NCI-H146 treated with DMSO at 0.1 percent for 48 hours (cell line): ENCODE results near the gene FKRP.
"Not testable (repeated sequence)": the region's sequence is repeated elsewhere in the genome, so short reads cannot be mapped to it uniquely, and the experiment has no call there.

Source experiments
- DNase-seq: peaks from one replicate; lab custom pipeline; 2025; ENCODE audit not compliant: unreplicated experiment; lab: John Stamatoyannopoulos, UW

The FKRP gene

GRCh38 chr19:46745521-46746280 lies at the start of gene FKRP:
Gene FKRP (plus strand): TSS chr19:46746057. CDS start chr19:46755451, 9,394 bp downstream.
- DNase-seq: no peak

GRCh38 chr19:46696866-46697203 lies 49.0 kb upstream of the FKRP start:
- no peak for DNase-seq

GRCh38 chr19:46697204-46697960 lies 48.5 kb upstream of the FKRP start:
- no peak for DNase-seq

- no peak for DNase-seq
Measured at GRCh38 chr19:46698395-46699321, 47.2 kb upstream of the FKRP start.

- DNase-seq: no peak
Measured at GRCh38 chr19:46700704-46701103, 45.2 kb upstream of the FKRP start.

GRCh38 chr19:46704379-46705076 lies 41.3 kb upstream of the FKRP start:
- peak; percentile 3 for DNase-seq

GRCh38 chr19:46710687-46711086 lies 35.2 kb upstream of the FKRP start:
- no peak for DNase-seq

GRCh38 chr19:46712768-46713338 lies 33.0 kb upstream of the FKRP start:
- not testable (repeated sequence) for DNase-seq

GRCh38 chr19:46713781-46714443 lies 31.9 kb upstream of the FKRP start:
- DNase-seq: peak; percentile 61

- no peak for DNase-seq
Measured at GRCh38 chr19:46714444-46715106, 31.3 kb upstream of the FKRP start.

GRCh38 chr19:46715620-46715974 lies 30.3 kb upstream of the FKRP start:
- DNase-seq: no peak

GRCh38 chr19:46715975-46716671 lies 29.7 kb upstream of the FKRP start:
- no peak for DNase-seq

GRCh38 chr19:46716672-46717033 lies 29.2 kb upstream of the FKRP start:
- no peak for DNase-seq

- DNase-seq: peak; percentile 30
Measured at GRCh38 chr19:46717034-46717715, 28.7 kb upstream of the FKRP start, which contains the start of gene PRKD2. Gene PRKD2 (minus strand): TSS chr19:46717114. CDS start chr19:46716370, 744 bp downstream.

GRCh38 chr19:46717716-46718143 lies 28.1 kb upstream of the FKRP start:
- DNase-seq: no peak

- no peak for DNase-seq
Measured at GRCh38 chr19:46718157-46718933, 27.5 kb upstream of the FKRP start.

- DNase-seq: no peak
Measured at GRCh38 chr19:46718934-46719622, 26.8 kb upstream of the FKRP start.
